GM19351 (cell line): ENCODE measurements around the gene RASL10B.

Experiments used
- ATAC-seq: cut with Tn5 transposase; IDR thresholded peaks from one replicate; pipeline ENCODE4 v1.9.1; 2021; ENCODE audit warnings: mild to moderate bottlenecking, moderate library complexity; ENCODE audit not compliant: unreplicated experiment

The RASL10B gene

GRCh38 chr17:35791681-35792350, 60.4 kb downstream of the RASL10B start:
- ATAC-seq: no peak
